Smooth muscle cell (in vitro differentiated cells): ENCODE data around the gene CBFA2T3. TPM values are rescaled to one million over a fixed set of nuclear protein-coding genes. Genes with fewer than 3 reads are reported as not detected.
"Not testable (repeated sequence)": the region's sequence is repeated elsewhere in the genome, so short reads cannot be mapped to it uniquely, and the experiment has no call there.

Source experiments
- DNase-seq: peaks from one replicate; lab custom pipeline; 2025; ENCODE audit not compliant: unreplicated experiment; lab: John Stamatoyannopoulos, UW
- H2AFZ ChIP-seq: fragments of 200-600 bp; sonication (generic); 2 replicates; pipeline ENCODE4 v1.6.0; 2016; ENCODE audit warnings: antibody characterized with exemption, low read depth, mild to moderate bottlenecking
- H3F3A ChIP-seq: fragments of 200-600 bp; sonication (generic); 2 replicates; pipeline ENCODE4 v1.6.0; 2017; ENCODE audit warnings: antibody characterized with exemption, low read depth
- H3K27ac ChIP-seq: fragments of 200-600 bp; sonication (generic); 2 replicates; pipeline ENCODE4 v1.5.1; 2016; ENCODE audit warnings: low read depth, mild to moderate bottlenecking
- H3K27me3 ChIP-seq: fragments of 200-600 bp; sonication (generic); 2 replicates; pipeline ENCODE4 v1.6.1; 2016; ENCODE audit warnings: low read depth, mild to moderate bottlenecking
- H3K36me3 ChIP-seq: fragments of 200-600 bp; sonication (generic); 2 replicates; pipeline ENCODE4 v1.5.1; 2016; ENCODE audit warnings: low read depth
- H3K4me1 ChIP-seq: fragments of 200-600 bp; sonication (generic); 2 replicates; pipeline ENCODE4 v1.5.1; 2016; ENCODE audit warnings: low read depth
- H3K4me2 ChIP-seq: fragments of 200-600 bp; sonication (generic); 2 replicates; pipeline ENCODE4 v1.6.0; 2016; ENCODE audit warnings: mild to moderate bottlenecking
- H3K4me3 ChIP-seq: fragments of 200-600 bp; sonication (generic); 2 replicates; pipeline ENCODE4 v1.5.1; 2016; ENCODE audit warnings: mild to moderate bottlenecking
- H3K79me2 ChIP-seq: fragments of 200-600 bp; sonication (generic); 2 replicates; pipeline ENCODE4 v1.6.0; 2016; ENCODE audit warnings: low read depth, mild to moderate bottlenecking
- H3K9ac ChIP-seq: fragments of 200-600 bp; sonication (generic); 2 replicates; pipeline ENCODE4 v1.6.0; 2016; ENCODE audit warnings: low read depth
- H3K9me3 ChIP-seq: fragments of 200-600 bp; sonication (generic); replicated peaks from 2 replicates; pipeline ENCODE4 v1.5.1; 2016; ENCODE audit warnings: low read depth
- H4K20me1 ChIP-seq: fragments of 200-600 bp; sonication (generic); 2 replicates; pipeline ENCODE4 v1.6.0; 2016; ENCODE audit warnings: low read depth
- CTCF ChIP-seq: fragments of 200-600 bp; sonication (generic); IDR thresholded peaks from 2 replicates; pipeline ENCODE4 v1.5.1; 2017; ENCODE audit warnings: borderline replicate concordance, mild to moderate bottlenecking, antibody characterized with exemption; ENCODE audit not compliant: insufficient read depth, poor library complexity, severe bottlenecking
- WGBS: methylation state at CpG from one replicate; pipeline ENCODE4 v1.1.7; 2016; ENCODE audit warnings: low lambda C conversion rate; 5-methylcytosine and 5-hydroxymethylcytosine counted together
- polyA plus RNA-seq: library from polyadenylated mRNA; unstranded; fragments of >200 nt; fragmentation: Nextera tagmentation; extraction: Ambion mirVana; gene quantifications from 2 replicates; pipeline ENCODE4 v1.2.1, GENCODE V29; 2016
- total RNA-seq: library from RNA; depleted of rRNA; stranded (reverse); fragments of >200 nt; gene quantifications from 2 replicates; pipeline ENCODE4 v1.2.3, GENCODE V29; 2014

CBFA2T3 gene
- total and polyA plus RNA-seq, 2 experiments from 2014 or later = 0.25 TPM; not detected in 1

GRCh38 chr16:88894681-88895300 lies 82.2 kb downstream of the CBFA2T3 start:
- H2AFZ ChIP-seq = no peak overlapping the region
- no peaks in the 10 kb centered on the region for H3K9me3 ChIP-seq
- 91% methylated on average over 21 of the region's 21 CpGs for WGBS
- no peak overlapping the region for H3K27ac ChIP-seq
- H3K4me3 ChIP-seq = no peak overlapping the region
- H4K20me1 ChIP-seq = no peaks in the 10 kb centered on the region
- H3F3A ChIP-seq = no peaks in the 10 kb centered on the region
- H3K27me3 ChIP-seq = no peaks in the 10 kb centered on the region
- H3K4me2 ChIP-seq = no peak overlapping the region
- no peaks in the 10 kb centered on the region for H3K79me2 ChIP-seq
- no peak for TF ChIP-seq CTCF
- DNase-seq = no peak
- H3K9ac ChIP-seq = no peak overlapping the region
- H3K36me3 ChIP-seq = no peaks in the 10 kb centered on the region
- H3K4me1 ChIP-seq = no peaks in the 10 kb centered on the region

- H2AFZ ChIP-seq, H4K20me1 ChIP-seq, H3K27ac ChIP-seq, H3K4me1 ChIP-seq, H3K4me3 ChIP-seq, H3K79me2 ChIP-seq, H3K9ac ChIP-seq, H3K4me2 ChIP-seq, H3K36me3 ChIP-seq, H3F3A ChIP-seq, DNase-seq, H3K27me3 ChIP-seq, H3K9me3 ChIP-seq: not testable (repeated sequence)
- 96% methylated on average over 4 of the region's 6 CpGs for WGBS
These were observed 82.7 kb downstream of the CBFA2T3 start for GRCh38 chr16:88894266-88894665.

- no peak overlapping the region for H3K27ac ChIP-seq
- no peaks in the 10 kb centered on the region for H4K20me1 ChIP-seq
- no peaks in the 10 kb centered on the region for H3K27me3 ChIP-seq
- H3F3A ChIP-seq = no peaks in the 10 kb centered on the region
- 87% methylated on average over 19 of the region's 19 CpGs for WGBS
- H3K4me2 ChIP-seq = no peak overlapping the region
- no peak for TF ChIP-seq CTCF
- H3K36me3 ChIP-seq = no peaks in the 10 kb centered on the region
- H3K9me3 ChIP-seq = no peaks in the 10 kb centered on the region
- no peak for DNase-seq
- no peak overlapping the region for H2AFZ ChIP-seq
- H3K9ac ChIP-seq = no peak overlapping the region
- no peak overlapping the region for H3K4me3 ChIP-seq
- no peaks in the 10 kb centered on the region for H3K4me1 ChIP-seq
- H3K79me2 ChIP-seq = no peaks in the 10 kb centered on the region
These were observed 83.7 kb downstream of the CBFA2T3 start for GRCh38 chr16:88893127-88893968.

- no peaks in the 10 kb centered on the region for H3K9me3 ChIP-seq
- H3K9ac ChIP-seq = no peak overlapping the region
- WGBS = 94% methylated on average over 20 of the region's 20 CpGs
- H3K36me3 ChIP-seq = no peaks in the 10 kb centered on the region
- no peaks in the 10 kb centered on the region for H3K27me3 ChIP-seq
- no peaks in the 10 kb centered on the region for H4K20me1 ChIP-seq
- no peak for DNase-seq
- no peaks in the 10 kb centered on the region for H3F3A ChIP-seq
- H3K79me2 ChIP-seq = no peaks in the 10 kb centered on the region
- H3K4me1 ChIP-seq = no peaks in the 10 kb centered on the region
- H3K27ac ChIP-seq = no peak overlapping the region
- H3K4me3 ChIP-seq = no peak overlapping the region
- H3K4me2 ChIP-seq = no peak overlapping the region
- no peak for TF ChIP-seq CTCF
- H2AFZ ChIP-seq = no peak overlapping the region
These were observed 84.9 kb downstream of the CBFA2T3 start for GRCh38 chr16:88892065-88892464.
